ENCODE data around the gene ELK3. TPM values are rescaled to one million over a fixed set of nuclear protein-coding genes. Genes with fewer than 3 reads are reported as not detected.
"Not testable (repeated sequence)": the region's sequence is repeated elsewhere in the genome, so short reads cannot be mapped to it uniquely, and the experiment has no call there.

ELK3 gene
- total RNA-seq, 3 donors from 2014 or later = 13.9 to 28.5 (median 16.5) TPM

DNA sequence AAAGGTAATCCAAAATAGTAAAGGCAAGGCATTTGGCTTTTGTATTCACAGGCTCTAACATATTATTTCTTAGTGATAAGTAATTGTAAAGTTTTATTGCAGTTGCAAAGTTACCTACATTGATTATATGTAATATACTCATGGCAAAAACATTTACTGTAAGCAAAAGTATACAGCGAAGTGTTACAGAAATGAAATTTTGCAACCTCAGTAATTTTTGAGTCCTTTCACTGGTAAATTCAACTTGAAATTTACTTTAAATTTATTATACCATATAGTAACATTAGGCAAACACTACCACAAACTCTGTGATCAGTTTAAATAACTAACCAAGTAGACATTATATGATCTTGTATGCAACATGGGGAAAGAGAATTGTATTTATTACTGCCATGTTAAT, 117.0 kb downstream of the ELK3 start:
- intact Hi-C loops (cut with DNase I; ENCODE audit: low total_unique reads) = no loop called here
- no peak for DNase-seq (ENCODE audit: low spot score in 2 of 2)
- no peaks in the 10 kb centered on the region for H3K27me3 ChIP-seq
- no peaks in the 10 kb centered on the region for H3K36me3 ChIP-seq
- H3K27ac ChIP-seq = no peak overlapping the region
- no peaks in the 10 kb centered on the region for H3K4me1 ChIP-seq
- H3K9me3 ChIP-seq = no peaks in the 10 kb centered on the region
- H3K4me3 ChIP-seq = no peak overlapping the region
- TF ChIP-seq, protein P1, sequence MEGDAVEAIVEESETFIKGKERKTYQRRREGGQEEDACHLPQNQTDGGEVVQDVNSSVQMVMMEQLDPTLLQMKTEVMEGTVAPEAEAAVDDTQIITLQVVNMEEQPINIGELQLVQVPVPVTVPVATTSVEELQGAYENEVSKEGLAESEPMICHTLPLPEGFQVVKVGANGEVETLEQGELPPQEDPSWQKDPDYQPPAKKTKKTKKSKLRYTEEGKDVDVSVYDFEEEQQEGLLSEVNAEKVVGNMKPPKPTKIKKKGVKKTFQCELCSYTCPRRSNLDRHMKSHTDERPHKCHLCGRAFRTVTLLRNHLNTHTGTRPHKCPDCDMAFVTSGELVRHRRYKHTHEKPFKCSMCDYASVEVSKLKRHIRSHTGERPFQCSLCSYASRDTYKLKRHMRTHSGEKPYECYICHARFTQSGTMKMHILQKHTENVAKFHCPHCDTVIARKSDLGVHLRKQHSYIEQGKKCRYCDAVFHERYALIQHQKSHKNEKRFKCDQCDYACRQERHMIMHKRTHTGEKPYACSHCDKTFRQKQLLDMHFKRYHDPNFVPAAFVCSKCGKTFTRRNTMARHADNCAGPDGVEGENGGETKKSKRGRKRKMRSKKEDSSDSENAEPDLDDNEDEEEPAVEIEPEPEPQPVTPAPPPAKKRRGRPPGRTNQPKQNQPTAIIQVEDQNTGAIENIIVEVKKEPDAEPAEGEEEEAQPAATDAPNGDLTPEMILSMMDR (IDR thresholded peaks at IDR 0.05) = no peak
- TF ChIP-seq POLR2A (IDR thresholded peaks at IDR 0.05) = no peak
- no peak for TF ChIP-seq POLR2AphosphoS5 (IDR thresholded peaks at IDR 0.05)

DNA sequence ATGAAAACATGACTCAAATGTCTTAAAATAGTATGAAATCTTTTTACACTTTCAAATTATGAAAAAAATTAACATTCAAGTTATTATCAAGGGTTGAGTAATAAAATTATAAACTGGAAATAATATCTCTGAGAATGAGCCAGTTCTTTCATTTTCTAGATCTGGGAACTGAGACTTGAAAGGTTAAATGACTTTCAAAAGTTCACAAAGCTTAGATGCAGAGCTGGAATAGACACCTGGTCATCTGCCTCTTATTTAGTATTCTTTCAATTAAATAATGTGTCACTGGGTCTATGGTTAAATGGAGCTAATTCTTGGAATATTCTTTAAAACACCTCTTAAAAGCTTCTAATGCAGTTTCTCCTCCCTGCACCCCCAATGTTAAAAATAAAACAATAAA, 119.4 kb downstream of the ELK3 start:
- no peaks in the 10 kb centered on the region for H3K4me1 ChIP-seq
- TF ChIP-seq POLR2A (IDR thresholded peaks at IDR 0.05) = no peak
- TF ChIP-seq, protein P1 (IDR thresholded peaks at IDR 0.05) = no peak
- TF ChIP-seq POLR2AphosphoS5 (IDR thresholded peaks at IDR 0.05) = no peak
- no peak overlapping the region for H3K4me3 ChIP-seq
- no peak overlapping the region for H3K27ac ChIP-seq
- H3K36me3 ChIP-seq = no peaks in the 10 kb centered on the region
- H3K9me3 ChIP-seq = no peaks in the 10 kb centered on the region
- H3K27me3 ChIP-seq = no peaks in the 10 kb centered on the region
- intact Hi-C loops (cut with DNase I; ENCODE audit: low total_unique reads) = no loop called here
- DNase-seq (ENCODE audit: low spot score in 2 of 2) = no peak

DNA sequence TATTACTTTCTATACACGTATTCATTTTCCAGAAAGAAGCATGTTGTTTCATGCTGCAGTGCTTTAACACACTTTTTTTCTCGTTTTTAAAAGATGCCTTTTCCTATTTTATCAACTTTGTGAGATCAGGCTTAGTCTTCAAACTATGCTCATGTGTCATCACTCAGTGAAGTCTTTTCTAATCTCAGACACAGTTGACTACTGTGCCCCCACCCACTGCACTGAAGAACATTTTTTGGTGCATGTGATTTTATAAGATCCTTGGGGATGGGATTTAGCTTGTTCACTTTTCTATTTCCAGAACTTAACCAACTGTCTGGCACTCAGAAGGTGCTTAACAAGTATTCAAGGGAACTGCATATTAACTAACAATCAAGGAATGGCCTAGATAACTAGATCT, 120.5 kb downstream of the ELK3 start:
- Histone ChIP-seq H3K27me3 (no peaks in the 10 kb centered on the region), H3K27ac (no peak overlapping the region), H3K9me3 (no peaks in the 10 kb centered on the region), H3K36me3 (no peaks in the 10 kb centered on the region), H3K4me1 (no peaks in the 10 kb centered on the region), H3K4me3 (no peak overlapping the region)
- intact Hi-C loops (cut with DNase I; ENCODE audit: low total_unique reads) = no loop called here
- TF ChIP-seq, protein P1 (IDR thresholded peaks at IDR 0.05) = no peak
- no peak for TF ChIP-seq POLR2A (IDR thresholded peaks at IDR 0.05)
- TF ChIP-seq POLR2AphosphoS5 (IDR thresholded peaks at IDR 0.05) = no peak
- no peak for DNase-seq (ENCODE audit: low spot score in 2 of 2)

DNA sequence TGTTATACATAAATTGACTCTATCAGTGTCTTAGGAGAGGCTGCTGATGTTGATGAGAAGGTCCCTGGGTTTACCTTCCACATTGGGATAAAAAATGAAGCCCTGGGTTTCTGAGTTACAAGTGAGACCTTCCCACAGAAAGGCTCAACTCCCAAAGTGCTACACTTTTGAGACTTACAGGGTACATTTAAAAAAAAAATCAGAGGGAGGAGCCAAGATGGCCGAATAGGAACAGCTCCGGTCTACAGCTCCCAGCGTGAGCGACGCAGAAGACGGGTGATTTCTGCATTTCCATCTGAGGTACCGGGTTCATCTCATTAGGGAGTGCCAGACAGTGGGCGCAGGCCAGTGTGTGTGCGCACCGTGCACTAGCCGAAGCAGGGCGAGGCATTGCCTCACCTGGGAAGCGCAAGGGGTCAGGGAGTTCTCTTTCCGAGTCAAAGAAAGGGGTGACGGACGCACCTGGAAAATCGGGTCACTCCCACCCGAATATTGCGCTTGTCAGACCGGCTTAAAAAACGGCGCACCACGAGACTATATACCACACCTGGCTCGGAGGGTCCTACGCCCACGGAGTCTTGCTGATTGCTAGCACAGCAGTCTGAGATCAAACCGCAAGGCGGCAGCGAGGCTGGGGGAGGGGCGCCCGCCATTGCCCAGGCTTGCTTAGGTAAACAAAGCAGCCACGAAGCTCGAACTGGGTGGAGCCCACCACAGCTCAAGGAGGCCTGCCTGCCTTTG, 121.7 kb downstream of the ELK3 start:
- DNase-seq (ENCODE audit: low spot score in 2 of 2); H3K9me3 ChIP-seq; intact Hi-C loops (cut with DNase I; ENCODE audit: low total_unique reads); H3K4me1 ChIP-seq; H3K36me3 ChIP-seq; H3K27me3 ChIP-seq: not testable (repeated sequence)
- H3K27ac ChIP-seq = peak overlapping the region; percentile 29 to 63
- H3K4me3 ChIP-seq = peak overlapping the region in 2 of 3 donors; percentile 43 to 56

DNA sequence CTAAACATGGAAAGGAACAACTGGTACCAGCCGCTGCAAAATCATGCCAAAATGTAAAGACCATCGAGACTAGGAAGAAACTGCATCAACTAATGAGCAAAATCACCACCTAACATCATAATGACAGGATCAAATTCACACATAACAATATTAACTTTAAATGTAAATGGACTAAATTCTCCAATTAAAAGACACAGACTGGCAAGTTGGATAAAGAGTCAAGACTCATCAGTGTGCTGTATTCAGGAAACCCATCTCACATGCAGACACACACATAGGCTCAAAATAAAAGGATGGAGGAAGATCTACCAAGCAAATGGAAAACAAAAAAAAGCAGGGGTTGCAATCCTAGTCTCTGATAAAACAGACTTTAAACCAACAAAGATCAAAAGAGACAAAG, 123.6 kb downstream of the ELK3 start:
- intact Hi-C loops (cut with DNase I; ENCODE audit: low total_unique reads); H3K27ac ChIP-seq; H3K9me3 ChIP-seq: not testable (repeated sequence)

More for the DNA sequence above, 123.6 kb downstream of the ELK3 start:
- H3K27me3 ChIP-seq; DNase-seq (ENCODE audit: low spot score in 2 of 2); H3K4me3 ChIP-seq; H3K36me3 ChIP-seq; H3K4me1 ChIP-seq: not testable (repeated sequence)

Other genes with a start within 250 kb of the ELK3 start
- gene HAL, start 198.0 kb upstream of the ELK3 start, total RNA-seq = 1 to 10 TPM in 1 of 3 donors, under 1 TPM in 2; 0.59 to 4.3 (median 0.98) TPM
- gene LTA4H, start 158.8 kb upstream of the ELK3 start, total RNA-seq = 10 to 100 TPM; 66.5 to 94.5 (median 67.4) TPM
- gene CDK17, start 206.1 kb downstream of the ELK3 start, total RNA-seq = 100 to 1,000 TPM in 1 of 3 donors, 10 to 100 TPM in 2; 47.7 to 113 (median 81.0) TPM